HepG2 (cell line): Measurements from ENCODE around the gene EXOC6B. TPM values are rescaled to one million over a fixed set of nuclear protein-coding genes. Genes with fewer than 3 reads are reported as not detected.

Experiments
- ATAC-seq: fragments of 200-7000 bp; cut with Tn5 transposase; 3 replicates; pipeline ENCODE4 v1.9.1; 2020; ENCODE audit warnings: mild to moderate bottlenecking, moderate library complexity
- BruUV-seq: library from RNA; stranded (reverse); fragments of 400-500 nt; replicated peaks from 2 replicates; lab custom pipeline; 2021; lab: Mats Ljungman, UMichigan
- CTCF ChIA-PET: fragments of 300-600 bp; formaldehyde crosslinking; extraction: SDS; loops from one replicate; lab custom pipeline; 2021; ENCODE audit warnings: low total read pairs, inconsistent platforms, low intra/inter-chr PET ratio; lab: Yijun Ruan, JAX
- POLR2A ChIA-PET: fragments of 350-600 bp; sonication (Branson Sonifier 250); formaldehyde crosslinking; loops from one replicate; lab custom pipeline; 2020; ENCODE audit warnings: antibody characterized with exemption, inconsistent platforms; lab: Yijun Ruan, JAX
- DNase-seq: peaks from one replicate; pipeline ENCODE4 v3.0.0-alpha.2; 2015; ENCODE audit warnings: low spot score
- FAIRE-seq: peaks from 3 replicates; lab custom pipeline; 2011; peaks lifted over from hg19 to GRCh38; lab: Jason Lieb, UNC
- H2AFZ ChIP-seq: one replicate; pipeline ENCODE4 v1.6.1; 2011; ENCODE audit warnings: low read length, inconsistent platforms
- H3K27ac ChIP-seq: fragments of 300-600 bp; 3 replicates; pipeline ENCODE4 v1.8.0; 2011; ENCODE audit warnings: mixed run types, mild to moderate bottlenecking, mixed read lengths, low read length, inconsistent platforms; ENCODE audit not compliant: insufficient read depth; ENCODE audit errors: extremely low read length
- H3K27me3 ChIP-seq, 2 experiments: fragments of 200-600 bp in 1 of 2; 2 replicates in 1 of 2; 3 replicates in 1 of 2; pipeline versions ENCODE4 v1.6.0 to v1.8.0; 2011; ENCODE audit warnings: low read length in 2 of 2, mild to moderate bottlenecking in 2 of 2, moderate library complexity in 2 of 2, inconsistent platforms in 1 of 2; ENCODE audit not compliant: insufficient read depth in 2 of 2, control insufficient read depth in 1 of 2
- H3K36me3 ChIP-seq, 2 experiments: fragments of 200-600 bp in 1 of 2; replicated peaks in 1 of 2; 2 replicates in 1 of 2; 3 replicates in 1 of 2; pipeline versions ENCODE4 v1.5.1 to v1.8.0; 2011; ENCODE audit warnings: low read length in 2 of 2, inconsistent platforms in 1 of 2; ENCODE audit not compliant: insufficient read depth in 2 of 2, control insufficient read depth in 1 of 2
- H3K4me1 ChIP-seq: 2 replicates; pipeline ENCODE4 v1.5.1; 2012; ENCODE audit warnings: low read length, inconsistent platforms; ENCODE audit not compliant: insufficient read depth
- H3K4me2 ChIP-seq: 2 replicates; pipeline ENCODE4 v1.6.0; 2011; ENCODE audit warnings: low read depth, low read length, inconsistent platforms
- H3K4me3 ChIP-seq, 3 experiments: fragments of 200-600 bp in 1 of 3; sonication (generic), shearing (Covaris generic) in 1 of 3; replicated peaks in 1 of 3; 2 replicates each; pipeline ENCODE4 v1.5.1; 2011 to 2016; ENCODE audit warnings: low read length in 3 of 3, inconsistent platforms in 2 of 3, low read depth in 2 of 3, mild to moderate bottlenecking in 2 of 3, control low read depth in 1 of 3, mixed read lengths in 1 of 3; ENCODE audit not compliant: insufficient read depth in 1 of 3
- H3K79me2 ChIP-seq: one replicate; pipeline ENCODE4 v1.6.1; 2011; ENCODE audit warnings: low read length, inconsistent platforms; ENCODE audit not compliant: insufficient read depth
- H3K9ac ChIP-seq: 2 replicates; pipeline ENCODE4 v1.6.0; 2011; ENCODE audit warnings: mild to moderate bottlenecking, low read depth, low read length, inconsistent platforms; ENCODE audit not compliant: insufficient read depth
- H3K9me3 ChIP-seq: 2 replicates; pipeline ENCODE4 v1.5.1; 2012; ENCODE audit warnings: mild to moderate bottlenecking, low read length
- H4K20me1 ChIP-seq: 2 replicates; pipeline ENCODE4 v1.6.0; 2011; ENCODE audit warnings: inconsistent platforms, mild to moderate bottlenecking, low read length, moderate library complexity; ENCODE audit not compliant: insufficient read depth
- HHEX ChIP-seq: IDR thresholded peaks from 2 replicates; pipeline ENCODE4 v1.6.1; 2016; ENCODE audit warnings: control low read depth
- HNF4A ChIP-seq: sonication (generic); formaldehyde crosslinking; IDR thresholded peaks from 2 replicates; pipeline ENCODE4 v1.4.0; 2020; ENCODE audit warnings: missing genetic modification reagents
- HNF4G ChIP-seq, 2 experiments: sonication (generic) in 1 of 2; formaldehyde crosslinking in 1 of 2; IDR thresholded peaks; 2 replicates each; pipeline versions ENCODE4 v1.4.0 to v1.6.1; 2011 to 2020; ENCODE audit warnings: borderline replicate concordance in 2 of 2, low read depth in 2 of 2, mild to moderate bottlenecking in 2 of 2, low read length in 1 of 2, missing genetic modification reagents in 1 of 2, moderate library complexity in 1 of 2
- ZMYM4 ChIP-seq: sonication (generic); formaldehyde crosslinking; IDR thresholded peaks from 2 replicates; pipeline ENCODE4 v1.8.1; 2023; ENCODE audit warnings: mild to moderate bottlenecking, missing genetic modification reagents
- in situ Hi-C: cut with HindIII; loops from 2 replicates; pipeline ENCODE4 v1.10.0; 2017; ENCODE audit warnings: low pct_unique_long_range_greater_than_20kb; ENCODE audit not compliant: extremely low pct_ligation_motif_present
- intact Hi-C: fragments of 100-400 bp; cut with micrococcal nuclease; formaldehyde crosslinking; loops from one replicate; pipeline ENCODE4 v1.10.0; 2022; ENCODE audit not compliant: unreplicated experiment
- polyA plus RNA-seq, 8 experiments: library from polyadenylated mRNA; depleted of rRNA in 3 of 8; stranded (reverse) in 7 of 8; unstranded in 1 of 8; fragments of >200 nt; fragmentation: Illumina TruSeq in 4 of 8; extraction: Trizol in 4 of 8; gene quantifications; 2 replicates each; pipeline versions ENCODE4 v1.2.1 to v1.2.3, GENCODE V29; 2011 to 2016; ENCODE audit warnings: low read depth in 4 of 8, missing spikeins in 1 of 8, mixed read lengths in 1 of 8; ENCODE audit not compliant: insufficient read depth in 1 of 8
- total RNA-seq, 5 experiments: library from RNA; depleted of rRNA; stranded (reverse); fragments of >200 nt; fragmentation: Illumina TruSeq; extraction: Trizol; gene quantifications; 2 replicates each; pipeline ENCODE4 v1.2.3, GENCODE V29; 2016; ENCODE audit warnings: low read depth in 1 of 5
- TF ChIP-seq, protein P1 (sequence below): sonication (generic); formaldehyde crosslinking; IDR thresholded peaks from 2 replicates; pipeline ENCODE4 v1.4.0; 2020; ENCODE audit warnings: missing genetic modification reagents

Gene EXOC6B
- total and polyA plus RNA-seq, 2 of the 13 experiments (the other 11 are each of a cell fraction or from before 2014, with no cell fraction given), result 9.1 to 15.9 TPM

DNA sequence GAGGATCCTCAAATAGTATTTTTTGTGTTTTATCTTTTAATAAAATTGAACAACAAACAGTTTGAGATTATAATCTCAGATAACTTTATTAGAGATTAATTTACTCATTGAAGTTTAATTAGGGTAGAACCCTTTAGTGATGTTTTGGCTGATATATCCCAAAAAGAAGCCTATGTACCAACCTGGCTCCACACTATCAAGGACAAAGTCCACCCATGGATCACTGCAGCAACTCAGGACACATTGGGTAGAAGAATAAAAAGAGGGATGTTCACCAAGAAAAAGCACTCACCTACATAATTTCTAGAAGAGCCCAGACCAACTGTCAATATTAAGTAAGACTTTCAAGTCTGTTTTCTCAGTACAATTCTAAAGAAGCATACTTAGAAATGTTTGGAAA, 112.9 kb downstream of the EXOC6B start (continued):
- TF ChIP-seq, protein P1, sequence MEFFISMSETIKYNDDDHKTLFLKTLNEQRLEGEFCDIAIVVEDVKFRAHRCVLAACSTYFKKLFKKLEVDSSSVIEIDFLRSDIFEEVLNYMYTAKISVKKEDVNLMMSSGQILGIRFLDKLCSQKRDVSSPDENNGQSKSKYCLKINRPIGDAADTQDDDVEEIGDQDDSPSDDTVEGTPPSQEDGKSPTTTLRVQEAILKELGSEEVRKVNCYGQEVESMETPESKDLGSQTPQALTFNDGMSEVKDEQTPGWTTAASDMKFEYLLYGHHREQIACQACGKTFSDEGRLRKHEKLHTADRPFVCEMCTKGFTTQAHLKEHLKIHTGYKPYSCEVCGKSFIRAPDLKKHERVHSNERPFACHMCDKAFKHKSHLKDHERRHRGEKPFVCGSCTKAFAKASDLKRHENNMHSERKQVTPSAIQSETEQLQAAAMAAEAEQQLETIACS (CRISPR knock-in tag), result no peak
- TF ChIP-seq, all 625 proteins: peak for 0

DNA sequence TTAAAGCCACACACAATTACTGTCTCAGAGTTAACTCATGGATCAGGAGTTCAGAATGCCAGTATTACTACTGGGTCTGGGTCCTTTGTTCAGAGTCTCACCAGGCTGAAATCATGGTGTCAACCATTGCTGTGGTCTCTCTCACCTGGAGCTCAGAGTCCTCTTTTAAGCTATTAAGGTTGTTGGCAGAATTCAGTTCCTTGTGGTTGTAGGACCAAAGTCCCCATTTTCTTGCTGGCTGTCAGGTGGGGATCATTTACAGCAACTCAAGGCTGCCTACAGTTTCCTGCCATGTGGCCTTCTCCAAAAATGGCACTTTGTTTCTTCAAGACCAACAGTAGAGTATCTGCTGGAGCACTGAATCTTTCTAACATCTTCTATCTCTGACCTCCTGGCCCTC, 113.5 kb downstream of the EXOC6B start:
- no TSS peak for BruUV-seq
- Histone ChIP-seq H3K79me2 (no peaks in the 10 kb centered on the region), H3K27me3 (no peaks in the 10 kb centered on the region), H2AFZ (no peak overlapping the region), H3K27ac (no peak overlapping the region), H3K4me3 (no peak overlapping the region), H4K20me1 (no peaks in the 10 kb centered on the region), H3K4me2 (no peak overlapping the region), H3K4me1 (peaks cover 14% of the 10 kb centered on the region), H3K9ac (no peak overlapping the region), H3K9me3 (no peaks in the 10 kb centered on the region), H3K36me3 (peaks cover 0 to 2% of the 10 kb centered on the region in 2 experiments; a peak in 1 of 5 replicates)
- TF ChIP-seq HHEX (CRISPR knock-in tag) (no peak), HNF4A (CRISPR knock-in tag) (peak; percentile 74), ZMYM4 (CRISPR knock-in tag) (peak; percentile 71), HNF4G (IDR thresholded peaks at IDR 0.05; ENCODE audit: borderline replicate concordance, low read depth, low read length) (0 out of 2 replicates have a peak, but pooled peaks have one; percentile 30), HNF4G (CRISPR knock-in tag; IDR thresholded peaks at IDR 0.05; ENCODE audit: borderline replicate concordance, low read depth) (no peak)
- FAIRE-seq (no peak), ATAC-seq (no peak), DNase-seq (no peak)
- intact Hi-C loops, result loop anchor here (5.0 kb wide), 1 partner anchor 35 kb away; no protein-coding TSS in a partner anchor
- in situ Hi-C loops, result no loop called here
- POLR2A ChIA-PET, result no interaction called here
- CTCF ChIA-PET, result no interaction called here
